GM12873 (cell line): ENCODE measurements around the gene USP6NL.

Source experiments
- TF ChIP-seq, protein P1 (sequence below): IDR thresholded peaks from 2 replicates; pipeline ENCODE4 v1.5.1; 2012; ENCODE audit warnings: low read depth, mild to moderate bottlenecking, moderate library complexity, low read length, control low read depth; ENCODE audit not compliant: insufficient read depth; ENCODE audit errors: missing control alignments

USP6NL gene

DNA sequence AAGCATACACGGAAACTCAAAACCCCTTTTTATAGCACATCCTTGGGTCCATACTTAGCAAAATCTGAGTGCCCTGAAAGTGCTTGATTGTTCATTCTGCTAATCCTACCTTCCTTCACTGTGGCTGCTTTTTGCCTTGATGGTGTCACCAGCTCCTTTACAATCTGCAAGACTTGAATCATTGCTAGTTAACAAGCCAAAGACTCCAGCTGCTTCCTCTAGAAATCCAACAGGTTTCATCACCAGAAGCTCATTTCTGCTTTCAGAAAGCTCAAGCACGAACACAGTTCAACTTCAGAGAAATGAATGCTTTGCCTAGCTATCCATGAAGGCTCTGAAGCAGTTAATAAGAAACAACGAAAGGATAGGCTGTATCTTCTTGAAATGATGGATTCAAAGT lies 38.0 kb downstream of the USP6NL start:
- TF ChIP-seq, protein P1, sequence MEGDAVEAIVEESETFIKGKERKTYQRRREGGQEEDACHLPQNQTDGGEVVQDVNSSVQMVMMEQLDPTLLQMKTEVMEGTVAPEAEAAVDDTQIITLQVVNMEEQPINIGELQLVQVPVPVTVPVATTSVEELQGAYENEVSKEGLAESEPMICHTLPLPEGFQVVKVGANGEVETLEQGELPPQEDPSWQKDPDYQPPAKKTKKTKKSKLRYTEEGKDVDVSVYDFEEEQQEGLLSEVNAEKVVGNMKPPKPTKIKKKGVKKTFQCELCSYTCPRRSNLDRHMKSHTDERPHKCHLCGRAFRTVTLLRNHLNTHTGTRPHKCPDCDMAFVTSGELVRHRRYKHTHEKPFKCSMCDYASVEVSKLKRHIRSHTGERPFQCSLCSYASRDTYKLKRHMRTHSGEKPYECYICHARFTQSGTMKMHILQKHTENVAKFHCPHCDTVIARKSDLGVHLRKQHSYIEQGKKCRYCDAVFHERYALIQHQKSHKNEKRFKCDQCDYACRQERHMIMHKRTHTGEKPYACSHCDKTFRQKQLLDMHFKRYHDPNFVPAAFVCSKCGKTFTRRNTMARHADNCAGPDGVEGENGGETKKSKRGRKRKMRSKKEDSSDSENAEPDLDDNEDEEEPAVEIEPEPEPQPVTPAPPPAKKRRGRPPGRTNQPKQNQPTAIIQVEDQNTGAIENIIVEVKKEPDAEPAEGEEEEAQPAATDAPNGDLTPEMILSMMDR, result no peak

DNA sequence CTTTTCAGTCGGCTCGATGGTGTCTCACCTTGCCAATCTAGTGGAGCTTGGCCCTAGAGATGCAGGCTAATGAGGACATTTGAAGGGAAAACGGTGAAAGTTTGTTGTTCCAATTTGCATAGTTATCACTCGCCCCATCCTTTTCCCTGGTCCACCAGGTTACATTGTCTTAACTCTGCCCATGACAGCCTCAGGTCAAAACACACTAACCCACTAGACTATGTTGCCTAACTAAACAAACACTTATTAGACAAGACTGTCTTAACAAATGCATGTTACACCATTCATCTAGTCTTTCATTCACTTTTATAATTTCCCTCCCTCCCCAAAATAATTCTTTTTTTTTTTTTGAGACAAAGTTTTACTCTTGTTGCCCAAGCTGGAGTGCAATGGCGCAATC lies 40.7 kb downstream of the USP6NL start:
- TF ChIP-seq, protein P1, result no peak

DNA sequence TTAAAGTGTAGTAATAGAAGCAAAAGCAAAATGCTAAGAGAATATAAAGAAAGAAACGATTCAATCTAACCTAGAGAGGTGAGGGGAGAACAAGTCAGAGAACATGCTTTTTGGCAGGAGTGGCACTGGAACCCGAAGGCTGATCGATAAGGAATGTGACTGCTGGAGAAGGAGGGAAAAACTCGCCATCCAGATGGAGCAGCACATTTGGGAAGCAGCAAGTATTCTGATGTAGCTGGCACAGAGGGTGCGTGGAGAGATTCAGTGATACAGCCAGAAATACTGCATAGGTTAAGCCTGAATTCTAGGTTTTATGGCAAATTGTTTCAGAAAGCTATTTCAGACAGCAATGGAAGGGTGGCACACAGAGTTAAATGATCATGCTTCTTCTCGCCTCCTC lies 42.0 kb downstream of the USP6NL start:
- TF ChIP-seq, protein P1, result no peak

DNA sequence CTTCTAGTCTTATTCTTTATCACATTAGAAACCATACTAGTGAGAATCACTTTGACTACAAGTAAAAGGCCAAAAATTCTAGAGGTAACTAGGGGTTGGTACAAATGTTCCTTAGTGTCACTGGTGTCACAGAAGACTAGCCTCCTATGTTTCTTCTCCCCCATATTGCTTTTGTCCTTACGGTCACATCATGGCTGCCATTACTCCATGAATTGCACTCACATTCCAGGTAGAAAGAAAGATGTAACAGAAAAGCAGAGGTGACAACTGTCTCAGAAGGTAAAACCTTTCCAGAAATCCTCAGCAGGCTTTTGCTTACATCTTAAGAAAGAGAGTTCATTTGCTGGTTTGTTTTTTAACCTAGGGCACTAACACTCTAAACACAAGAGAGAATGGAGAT lies 42.9 kb downstream of the USP6NL start:
- TF ChIP-seq, protein P1, result no peak

DNA sequence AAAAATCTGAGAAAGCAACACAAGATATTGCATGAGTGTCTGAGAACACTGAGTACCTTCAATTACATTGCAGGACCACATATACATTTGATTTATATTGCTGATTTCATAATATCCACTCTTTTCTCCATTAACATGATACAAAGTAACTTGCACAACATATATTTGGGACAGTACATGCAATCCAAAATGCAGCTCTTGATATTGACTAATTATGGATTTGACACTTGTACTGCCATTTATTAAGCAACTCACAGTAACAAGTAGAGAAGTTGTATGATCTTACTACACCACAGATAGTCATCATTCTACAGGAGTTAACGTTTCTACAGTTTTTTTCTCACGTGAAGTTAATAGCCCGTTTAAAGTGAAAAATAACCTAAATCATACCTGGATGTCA lies 46.7 kb downstream of the USP6NL start:
- TF ChIP-seq, protein P1, result no peak

DNA sequence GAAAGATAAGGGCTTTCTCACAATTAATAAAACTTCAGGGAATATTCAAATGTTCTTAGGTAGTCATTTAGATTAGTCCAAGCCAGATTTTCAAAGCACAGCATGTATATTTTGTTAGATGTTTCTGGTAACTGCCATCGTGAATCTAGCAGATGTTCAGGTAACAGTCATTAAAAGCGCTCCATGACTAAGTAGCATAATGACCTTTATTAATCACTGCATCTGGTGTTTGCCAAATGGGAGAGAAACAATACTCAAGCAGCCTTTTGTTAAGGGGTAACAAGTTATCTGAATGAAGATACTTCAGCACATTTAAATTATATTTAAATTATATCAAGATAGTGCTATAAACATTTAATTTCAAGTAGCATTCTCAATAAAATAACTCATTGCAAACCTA lies 47.5 kb downstream of the USP6NL start:
- TF ChIP-seq, protein P1, result no peak

DNA sequence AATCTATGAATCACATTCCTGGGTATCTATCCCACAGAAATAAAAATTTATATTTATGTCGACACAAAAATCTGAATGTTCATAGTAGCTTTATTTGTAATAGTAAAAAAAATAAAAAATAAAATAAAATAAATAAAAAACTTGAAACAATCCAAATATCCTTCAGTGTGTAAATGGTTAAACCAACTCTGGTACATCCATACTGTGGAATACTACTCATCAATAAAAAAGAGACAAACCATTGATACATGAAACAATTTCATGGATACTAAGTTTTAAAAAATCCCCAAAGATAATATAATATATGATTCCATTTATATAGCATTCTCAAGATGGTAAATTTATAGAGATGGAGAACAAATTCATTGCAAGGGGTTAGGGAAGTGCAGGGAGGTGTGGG lies 48.6 kb downstream of the USP6NL start:
- TF ChIP-seq, protein P1, result no peak
